ENCODE measurements around the gene TOPORS. TPM values are rescaled to one million over a fixed set of nuclear protein-coding genes. Genes with fewer than 3 reads are reported as not detected.

The TOPORS gene
- total and polyA plus RNA-seq, 2 experiments from 2014 or later, result 31.8 to 35.9 TPM

Other genes with a start within 250 kb of the TOPORS start
- 38.9 and 41.0 TPM in 2 replicates for gene ACO1, start 167.9 kb downstream of the TOPORS start, total RNA-seq (2014; rRNA removed; shearing (Covaris generic))
- 16.2 and 16.6 TPM in 2 replicates for gene ACO1, start 167.9 kb downstream of the TOPORS start, polyA plus RNA-seq (2016; fragmentation: Nextera tagmentation; extraction: Ambion mirVana)
- gene RIGI, start 26.4 kb downstream of the TOPORS start, total RNA-seq (2014; rRNA removed; shearing (Covaris generic)), result 12.9 and 14.2 TPM in 2 replicates
- gene RIGI, start 26.4 kb downstream of the TOPORS start, polyA plus RNA-seq (2016; fragmentation: Nextera tagmentation; extraction: Ambion mirVana), result 10.9 and 14.7 TPM in 2 replicates
- gene SMIM27, start 259 bp downstream of the TOPORS start, total RNA-seq (2014; rRNA removed; shearing (Covaris generic)), result 0.39 and 3.4 TPM in 2 replicates
- gene SMIM27, start 259 bp downstream of the TOPORS start, polyA plus RNA-seq (2016; fragmentation: Nextera tagmentation; extraction: Ambion mirVana), result 106 and 116 TPM in 2 replicates
- 53.8 and 56.5 TPM in 2 replicates for gene NDUFB6, start 20.6 kb upstream of the TOPORS start, total RNA-seq (2014; rRNA removed; shearing (Covaris generic))
- gene NDUFB6, start 20.6 kb upstream of the TOPORS start, polyA plus RNA-seq (2016; fragmentation: Nextera tagmentation; extraction: Ambion mirVana), result 226 and 231 TPM in 2 replicates
- 0.04 and 0.07 TPM in 2 replicates for gene TAF1L, start 83.1 kb upstream of the TOPORS start, total RNA-seq (2014; rRNA removed; shearing (Covaris generic))
- gene TAF1L, start 83.1 kb upstream of the TOPORS start, polyA plus RNA-seq (2016; fragmentation: Nextera tagmentation; extraction: Ambion mirVana), result not detected in 2 replicates
- gene TMEM215, start 231.0 kb upstream of the TOPORS start, total RNA-seq (2014; rRNA removed; shearing (Covaris generic)), result 1.2 and 1.3 TPM in 2 replicates
- gene TMEM215, start 231.0 kb upstream of the TOPORS start, polyA plus RNA-seq (2016; fragmentation: Nextera tagmentation; extraction: Ambion mirVana), result 0.71 and 0.79 TPM in 2 replicates

All from GM23338 (cell line).